Measurements from ENCODE around the gene C1orf226.

DNA sequence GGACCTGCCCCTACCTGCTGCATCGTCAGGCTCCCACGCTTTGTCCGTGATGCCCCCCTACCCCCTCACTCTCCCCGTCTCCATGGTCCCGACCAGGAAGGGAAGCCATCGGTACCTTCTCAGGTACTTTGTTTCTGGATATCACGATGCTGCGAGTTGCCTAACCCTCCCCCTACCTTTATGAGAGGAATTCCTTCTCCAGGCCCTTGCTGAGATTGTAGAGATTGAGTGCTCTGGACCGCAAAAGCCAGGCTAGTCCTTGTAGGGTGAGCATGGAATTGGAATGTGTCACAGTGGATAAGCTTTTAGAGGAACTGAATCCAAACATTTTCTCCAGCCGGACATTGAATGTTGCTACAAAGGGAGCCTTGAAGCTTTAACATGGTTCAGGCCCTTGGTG lies 13.8 kb upstream of the C1orf226 start:
- TF ChIP-seq EZH2 (IDR thresholded peaks at IDR 0.05; ENCODE audit: insufficient read depth, poor library complexity, severe bottlenecking) = no peak
- no peak for TF ChIP-seq EZH2phosphoT487 (IDR thresholded peaks at IDR 0.05; ENCODE audit: insufficient read depth, low read depth)

All from GM23248 (cell line).